GM10266 (cell line): ENCODE measurements around the gene HEBP2.

Experiments
- DNase-seq: peaks from one replicate; pipeline ENCODE4 v3.0.0; 2012; ENCODE audit errors: extremely low spot score
- CTCF ChIP-seq: IDR thresholded peaks from 2 replicates; pipeline ENCODE4 v1.5.1; 2012; ENCODE audit warnings: mild to moderate bottlenecking, low read depth; ENCODE audit not compliant: control insufficient read depth, insufficient read depth; ENCODE audit errors: missing control alignments

HEBP2 gene

GRCh38 chr6:138442663-138443062 is 38.6 kb downstream of the HEBP2 start:
- no peak for DNase-seq
- no peak for TF ChIP-seq CTCF

- no peak for DNase-seq
- TF ChIP-seq CTCF: no peak
These were observed 40.0 kb downstream of the HEBP2 start for GRCh38 chr6:138443979-138444378.

GRCh38 chr6:138446821-138447220 is 42.8 kb downstream of the HEBP2 start:
- no peak for DNase-seq
- no peak for TF ChIP-seq CTCF

- DNase-seq: no peak
- TF ChIP-seq CTCF: no peak
These were observed 46.4 kb downstream of the HEBP2 start for GRCh38 chr6:138450445-138450844.

- TF ChIP-seq CTCF: no peak
- DNase-seq: no peak
These were observed 47.0 kb downstream of the HEBP2 start for GRCh38 chr6:138451043-138451442.

GRCh38 chr6:138454981-138455706 is 51.1 kb downstream of the HEBP2 start:
- no peak for DNase-seq
- TF ChIP-seq CTCF: no peak

GRCh38 chr6:138455746-138456400 is 51.9 kb downstream of the HEBP2 start:
- DNase-seq: peak; percentile 36
- no peak for TF ChIP-seq CTCF
